Activated T-cell treated with anti-CD3 and anti-CD28 coated beads for 1 hour (primary cell): Measurements from ENCODE around the gene MIAT.
"Not testable (repeated sequence)": the region's sequence is repeated elsewhere in the genome, so short reads cannot be mapped to it uniquely, and the experiment has no call there.

Source experiments
- DNase-seq: peaks from one replicate; pipeline ENCODE4 v3.0.0-alpha.2; 2020; ENCODE audit warnings: low read depth

The MIAT gene

DNA sequence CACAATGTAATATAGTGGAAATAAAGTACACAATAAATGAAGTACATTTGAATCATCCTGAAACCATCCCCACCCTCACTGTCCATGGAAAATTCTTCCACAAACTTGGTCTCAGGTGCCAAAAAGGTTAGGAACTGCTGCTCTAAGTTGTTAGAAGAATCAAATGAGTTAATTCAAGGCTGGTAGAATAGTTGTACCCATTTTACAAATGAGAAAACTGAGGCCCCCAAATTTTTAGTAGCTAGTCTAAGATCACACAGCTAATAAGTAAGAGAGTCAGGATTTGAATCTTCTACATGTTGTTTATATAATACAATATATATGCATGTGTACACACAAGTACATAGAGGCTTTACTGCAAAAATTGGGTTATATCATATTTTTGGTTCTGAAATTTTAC is 43.1 kb downstream of the MIAT start:
- no peak for DNase-seq

DNA sequence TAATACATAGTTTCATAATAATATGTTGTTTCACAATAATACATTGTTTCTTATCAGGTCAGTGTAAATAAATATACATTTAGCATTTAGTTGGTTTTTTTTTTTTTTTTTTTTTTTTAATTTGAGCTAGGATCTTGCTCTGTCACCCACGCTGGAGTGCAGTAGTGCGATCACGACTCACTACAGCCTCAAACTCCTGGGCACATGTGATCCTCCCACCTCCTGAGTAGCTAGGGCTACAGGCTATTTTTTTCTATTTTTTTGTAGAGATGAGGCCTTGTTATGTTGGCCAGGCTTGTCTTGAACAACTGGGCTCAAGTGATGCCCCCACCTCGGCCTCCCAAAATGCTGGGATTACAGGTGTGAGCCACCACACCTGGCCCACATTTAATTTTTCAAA is 43.5 kb downstream of the MIAT start:
- DNase-seq: no peak

GRCh38 chr22:26701323-26701722 is 43.9 kb downstream of the MIAT start:
- no peak for DNase-seq

GRCh38 chr22:26702906-26703830 is 45.8 kb downstream of the MIAT start:
- DNase-seq: no peak

DNA sequence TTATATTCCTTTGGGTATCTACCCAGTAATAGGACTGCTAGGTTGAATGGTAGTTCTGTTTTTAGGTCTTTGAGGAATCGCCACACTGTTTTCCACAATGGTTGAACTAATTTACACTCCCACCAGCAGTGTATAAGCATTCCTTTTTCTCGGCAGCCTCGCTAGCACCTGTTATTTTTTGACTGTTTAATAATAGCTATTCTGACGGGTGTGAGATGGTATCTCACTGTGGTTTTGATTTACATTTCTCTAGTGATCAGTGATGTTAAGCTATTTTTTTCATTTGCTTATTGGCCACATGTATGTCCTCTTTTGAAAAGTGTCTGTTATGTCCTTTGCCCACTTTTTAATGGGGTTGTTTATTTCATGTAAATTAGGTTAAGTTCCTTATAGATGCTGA is 48.0 kb downstream of the MIAT start:
- DNase-seq: not testable (repeated sequence)

DNA sequence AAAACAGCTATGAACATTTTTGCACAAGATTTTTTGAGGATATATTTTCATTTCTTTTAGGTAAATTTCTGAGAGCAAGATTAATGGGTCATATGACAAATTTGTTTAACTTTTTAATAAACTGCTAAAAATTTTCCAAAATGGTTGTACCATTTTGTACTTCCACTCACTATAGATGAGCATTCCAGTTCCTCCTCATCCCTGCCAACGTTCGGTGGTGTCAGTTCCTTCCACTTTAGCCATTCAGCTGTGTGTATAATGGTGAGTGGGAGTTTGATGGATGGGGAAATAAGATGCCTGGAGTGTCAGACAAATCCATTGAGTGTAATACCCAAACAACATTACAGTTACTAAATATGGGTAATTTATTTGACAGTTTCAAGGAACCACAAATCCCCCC is 49.7 kb downstream of the MIAT start:
- no peak for DNase-seq

DNA sequence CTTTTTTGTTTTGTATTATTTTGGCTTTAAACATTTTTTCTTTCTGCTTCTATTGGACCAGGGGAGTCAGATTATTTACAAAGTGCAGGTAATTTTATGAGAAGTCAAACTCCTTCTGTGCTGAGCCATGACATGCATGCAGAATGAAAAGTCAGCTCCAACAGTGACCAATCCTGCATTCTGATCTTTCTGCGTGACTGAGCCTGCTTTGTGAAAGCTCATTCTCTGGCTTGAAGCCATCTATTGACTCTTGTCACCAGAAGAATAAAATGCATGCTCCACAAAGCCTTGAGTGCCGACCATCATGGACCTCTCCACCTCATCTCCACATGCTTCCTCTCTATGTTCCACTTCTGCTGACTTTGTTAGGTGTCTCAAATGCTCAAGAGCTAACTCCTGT is 50.2 kb downstream of the MIAT start:
- DNase-seq: no peak

DNA sequence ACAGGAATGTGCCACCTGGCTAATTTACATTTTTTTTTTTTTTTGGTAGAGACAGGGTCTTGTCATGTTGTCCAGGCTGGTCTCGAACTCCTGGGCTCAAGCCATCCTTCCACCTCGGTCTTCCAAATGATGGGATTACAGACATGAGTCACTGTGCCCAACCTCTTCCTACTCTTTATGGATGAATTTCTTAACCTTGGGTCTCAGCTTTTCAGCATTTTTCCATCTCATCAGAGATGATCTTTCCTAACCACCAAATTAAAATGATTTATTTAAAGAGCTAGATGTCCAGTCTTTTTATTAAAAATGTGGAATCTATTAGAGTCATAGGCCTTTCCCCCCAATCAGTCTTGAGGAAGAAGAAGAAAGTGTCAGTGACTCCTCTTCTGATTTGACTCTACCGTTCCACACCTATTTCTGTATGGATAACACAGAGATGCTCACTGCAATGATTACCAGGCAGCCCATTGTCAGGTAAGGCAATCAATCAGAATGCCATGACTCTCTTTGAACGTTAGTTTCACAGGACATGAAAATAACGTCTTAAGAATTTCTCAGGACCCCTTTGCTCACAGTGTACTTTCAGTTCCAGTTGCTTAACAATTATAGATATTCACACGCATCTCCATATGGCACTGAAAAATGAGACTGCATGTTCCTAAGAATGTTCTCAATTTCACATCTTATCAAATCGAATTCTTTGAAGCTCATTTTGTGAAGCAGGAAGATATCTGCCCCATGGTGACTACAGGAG is 51.0 kb downstream of the MIAT start:
- DNase-seq: no peak

GRCh38 chr22:26709617-26710390 is 52.4 kb downstream of the MIAT start:
- no peak for DNase-seq

GRCh38 chr22:26711205-26711963 is 54.0 kb downstream of the MIAT start:
- no peak for DNase-seq

GRCh38 chr22:26712158-26712557 is 54.8 kb downstream of the MIAT start:
- no peak for DNase-seq

- DNase-seq: no peak
Measured at GRCh38 chr22:26713823-26714449, 56.5 kb downstream of the MIAT start.

DNA sequence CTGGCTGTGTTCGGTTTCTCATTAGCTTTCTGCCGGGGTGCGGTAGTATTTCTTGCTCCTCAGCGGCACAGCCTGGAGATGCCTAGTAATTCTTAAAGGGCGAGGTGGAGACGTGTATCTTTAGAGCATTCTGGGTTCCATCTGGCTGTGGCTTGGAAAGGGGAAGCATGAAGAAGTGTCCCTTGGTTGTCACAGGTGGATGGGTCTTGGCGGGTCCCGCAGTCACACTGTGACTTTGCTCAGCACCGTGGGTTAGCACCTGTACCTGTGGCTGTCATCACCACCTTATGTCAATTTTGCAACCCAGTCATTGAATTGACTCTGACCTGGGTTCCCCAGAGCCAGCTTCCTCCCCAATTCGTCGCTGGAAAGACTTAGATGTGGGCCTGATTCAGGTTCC is 57.6 kb downstream of the MIAT start:
- no peak for DNase-seq

- DNase-seq: no peak
Measured at GRCh38 chr22:26715392-26715936, 58.1 kb downstream of the MIAT start.

- DNase-seq: no peak
Measured at GRCh38 chr22:26718488-26718887, 61.1 kb downstream of the MIAT start.

- DNase-seq: no peak
Measured at GRCh38 chr22:26718905-26719304, 61.5 kb downstream of the MIAT start.

DNA sequence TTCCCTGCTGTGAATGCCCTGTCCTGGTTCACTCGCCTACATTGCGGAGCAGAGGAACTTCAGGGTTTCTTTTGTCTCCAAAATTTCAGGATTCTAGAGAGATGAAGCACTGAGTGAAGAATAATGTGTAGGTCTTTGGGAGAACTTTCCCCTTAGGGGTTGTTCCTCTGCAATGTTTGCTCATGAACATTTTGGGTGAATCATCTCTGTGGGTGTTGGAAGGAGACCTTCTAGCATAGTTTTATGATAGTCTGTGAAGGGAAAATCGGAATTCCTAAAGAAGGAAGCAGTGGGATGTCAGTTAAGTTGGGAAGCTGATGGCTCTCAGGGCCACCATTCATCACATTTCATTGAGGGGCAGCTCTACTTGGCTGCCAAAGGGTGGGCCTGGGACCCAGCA is 64.8 kb downstream of the MIAT start:
- DNase-seq: no peak

- DNase-seq: no peak
Measured at GRCh38 chr22:26724414-26724813, 67.0 kb downstream of the MIAT start.

- no peak for DNase-seq
Measured at GRCh38 chr22:26725012-26725676, 67.8 kb downstream of the MIAT start.
